Activated CD4-positive, alpha-beta memory T cell treated with anti-CD3 and anti-CD28 coated beads, Interleukin-2, amount 10 ng/mL, durations not matched to agents 7 days and 5 days (primary cell): ENCODE results near the gene ZNF587B. TPM values are rescaled to one million over a fixed set of nuclear protein-coding genes. Genes with fewer than 3 reads are reported as not detected.
A peak's percentile ranks its signal among the peaks of the same experiment; 100 is the strongest.
"Not testable (repeated sequence)": the region's sequence is repeated elsewhere in the genome, so short reads cannot be mapped to it uniquely, and the experiment has no call there.

Experiments used
- CTCF ChIA-PET: fragments of 350-600 bp; sonication (Branson Sonifier 250); formaldehyde crosslinking; loops from one replicate; lab custom pipeline; 2021; ENCODE audit warnings: antibody characterized with exemption, inconsistent platforms; lab: Charles Lee
- POLR2A ChIA-PET: fragments of 350-600 bp; sonication (Branson Sonifier 250); formaldehyde crosslinking; loops from one replicate; lab custom pipeline; 2021; ENCODE audit warnings: antibody characterized with exemption; lab: Charles Lee
- DNase-seq: peaks from one replicate; pipeline ENCODE4 v3.0.0-alpha.2; 2020
- H3K27ac Mint-ChIP-seq: one replicate; pipeline ENCODE4 v1.8.0; 2021; ENCODE audit warnings: mild to moderate bottlenecking, mixed read lengths
- H3K27me3 Mint-ChIP-seq: one replicate; pipeline ENCODE4 v1.8.0; 2021; ENCODE audit warnings: mixed read lengths
- H3K36me3 Mint-ChIP-seq: one replicate; pipeline ENCODE4 v1.8.0; 2021; ENCODE audit warnings: low read depth, mixed read lengths
- H3K4me1 Mint-ChIP-seq: one replicate; pipeline ENCODE4 v1.8.0; 2021; ENCODE audit warnings: mixed read lengths
- H3K4me3 Mint-ChIP-seq: one replicate; pipeline ENCODE4 v1.8.0; 2021; ENCODE audit warnings: mild to moderate bottlenecking, mixed read lengths
- H3K9me3 Mint-ChIP-seq: one replicate; pipeline ENCODE4 v1.8.0; 2021; ENCODE audit warnings: mixed read lengths
- total RNA-seq, 2 experiments: library from RNA; stranded (reverse); gene quantifications; one replicate each; pipeline ENCODE4 v1.2.3, GENCODE V29; 2021

The ZNF587B gene
- total RNA-seq, 2 experiments from 2014 or later = 14.0 to 14.6 TPM

- H3K9me3 Mint-ChIP-seq, H3K27me3 Mint-ChIP-seq, DNase-seq, POLR2A ChIA-PET, H3K27ac Mint-ChIP-seq, CTCF ChIA-PET, H3K4me3 Mint-ChIP-seq: not testable (repeated sequence)
- H3K36me3 Mint-ChIP-seq = peaks cover 73% of the 10 kb centered on the region
- H3K4me1 Mint-ChIP-seq = peaks cover 54% of the 10 kb centered on the region
These were observed 6.9 kb upstream of the ZNF587B start for GRCh38 chr19:57823155-57823554.

DNA sequence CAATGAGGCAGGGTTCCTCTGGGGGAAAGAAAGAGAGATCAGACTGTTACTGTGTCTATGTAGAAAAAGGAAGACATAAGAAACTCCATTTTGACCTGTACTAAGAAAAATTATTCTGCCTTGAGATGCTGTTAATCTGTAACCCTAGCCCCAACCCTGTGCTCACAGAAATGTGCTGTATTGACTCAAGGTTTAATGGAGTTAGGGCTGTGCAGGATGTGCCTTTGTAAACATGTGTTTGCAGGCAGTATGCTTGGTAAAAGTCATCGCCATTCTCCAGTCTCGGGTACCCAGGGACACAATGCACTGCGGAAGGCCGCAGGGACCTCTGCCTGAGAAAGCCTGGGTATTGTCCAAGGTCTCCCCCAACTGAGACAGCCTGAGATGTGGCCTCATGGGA, 6.5 kb upstream of the ZNF587B start:
- DNase-seq, POLR2A ChIA-PET, H3K27ac Mint-ChIP-seq, H3K27me3 Mint-ChIP-seq, CTCF ChIA-PET, H3K9me3 Mint-ChIP-seq, H3K4me3 Mint-ChIP-seq: not testable (repeated sequence)
- H3K36me3 Mint-ChIP-seq = peaks cover 74% of the 10 kb centered on the region
- peaks cover 50% of the 10 kb centered on the region for H3K4me1 Mint-ChIP-seq

DNA sequence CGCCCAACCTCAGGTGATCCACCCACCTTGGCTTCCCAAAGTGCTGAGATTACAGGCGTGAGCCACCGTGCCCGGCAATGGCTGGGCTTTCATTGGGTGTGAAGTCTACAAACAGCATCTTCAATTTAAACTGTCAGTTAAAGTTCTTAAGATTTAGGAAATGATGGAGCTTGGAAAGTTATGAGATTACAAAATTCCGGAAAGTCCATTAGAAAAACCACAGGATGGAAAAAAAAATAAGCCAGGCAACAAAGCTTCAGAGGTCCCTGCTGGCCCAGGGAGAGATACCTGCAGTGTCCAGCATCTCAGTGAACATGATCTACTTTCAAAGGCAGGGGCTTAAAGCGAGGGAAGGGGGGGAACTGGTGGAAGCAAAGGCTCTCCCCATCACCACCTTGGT, 4.6 kb upstream of the ZNF587B start:
- peaks cover 9% of the 10 kb centered on the region for H3K9me3 Mint-ChIP-seq
- H3K36me3 Mint-ChIP-seq = peaks cover 82% of the 10 kb centered on the region
- DNase-seq = no peak
- H3K4me3 Mint-ChIP-seq = no peak overlapping the region
- H3K27ac Mint-ChIP-seq = no peak overlapping the region
- ChIA-PET POLR2A (no interaction called here), CTCF (interaction anchor here (0.7 kb wide), 1 partner anchor 111 kb away, joined by 3 read pairs; no protein-coding TSS in a partner anchor)
- H3K27me3 Mint-ChIP-seq = no peaks in the 10 kb centered on the region
- peaks cover 37% of the 10 kb centered on the region for H3K4me1 Mint-ChIP-seq

GRCh38 chr19:57829316-57829715, 783 bp upstream of the ZNF587B start:
- H3K9me3 Mint-ChIP-seq = peaks cover 9% of the 10 kb centered on the region
- no peak overlapping the region for H3K4me3 Mint-ChIP-seq
- no peak for DNase-seq
- no peak overlapping the region for H3K27ac Mint-ChIP-seq
- H3K36me3 Mint-ChIP-seq = peaks cover 61% of the 10 kb centered on the region
- ChIA-PET CTCF (no interaction called here), POLR2A (no interaction called here)
- H3K4me1 Mint-ChIP-seq = peaks cover 11% of the 10 kb centered on the region
- H3K27me3 Mint-ChIP-seq = no peaks in the 10 kb centered on the region

- H3K27ac Mint-ChIP-seq, POLR2A ChIA-PET, CTCF ChIA-PET, H3K4me3 Mint-ChIP-seq, DNase-seq, H3K9me3 Mint-ChIP-seq, H3K27me3 Mint-ChIP-seq: not testable (repeated sequence)
- peaks cover 13% of the 10 kb centered on the region for H3K4me1 Mint-ChIP-seq
- peaks cover 48% of the 10 kb centered on the region for H3K36me3 Mint-ChIP-seq
These were observed 6.9 kb downstream of the ZNF587B start for GRCh38 chr19:57836991-57837390.

DNA sequence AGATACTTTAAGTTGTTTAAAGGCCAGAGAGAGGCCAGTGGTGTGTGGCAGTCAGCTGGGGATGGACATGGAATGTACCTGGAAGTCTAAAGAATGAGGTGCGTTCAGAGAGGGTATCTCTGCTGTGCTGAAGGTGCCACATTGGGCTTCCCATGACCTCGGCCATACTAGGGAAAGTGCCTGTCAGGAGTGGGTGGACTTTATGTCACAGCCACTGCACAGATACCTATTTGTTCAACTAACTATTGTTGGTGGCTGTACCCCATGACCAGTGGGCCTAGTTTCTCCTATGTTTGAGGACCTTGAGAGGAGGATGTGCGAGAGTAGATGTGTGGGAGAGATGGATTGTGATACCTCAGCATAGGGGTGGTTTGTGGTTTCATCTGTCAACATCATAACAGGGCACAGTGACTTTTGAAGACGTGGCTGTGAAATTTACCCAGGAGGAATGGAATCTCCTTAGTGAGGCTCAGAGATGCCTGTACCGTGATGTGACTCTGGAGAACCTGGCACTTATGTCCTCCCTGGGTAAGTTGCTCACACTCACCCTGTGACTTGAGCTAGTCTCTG, 8.6 kb downstream of the ZNF587B start:
- CTCF ChIA-PET, H3K9me3 Mint-ChIP-seq, DNase-seq, H3K27me3 Mint-ChIP-seq, POLR2A ChIA-PET, H3K4me3 Mint-ChIP-seq: not testable (repeated sequence)
- peak overlapping the region; percentile 59 for H3K27ac Mint-ChIP-seq
- peaks cover 57% of the 10 kb centered on the region for H3K36me3 Mint-ChIP-seq
- H3K4me1 Mint-ChIP-seq = peaks cover 13% of the 10 kb centered on the region

- POLR2A ChIA-PET = no interaction called here
- no peak for DNase-seq
- peaks cover 16% of the 10 kb centered on the region for H3K4me1 Mint-ChIP-seq
- H3K27me3 Mint-ChIP-seq = no peaks in the 10 kb centered on the region
- H3K27ac Mint-ChIP-seq = no peak overlapping the region
- no peak overlapping the region for H3K4me3 Mint-ChIP-seq
- peaks cover 76% of the 10 kb centered on the region for H3K36me3 Mint-ChIP-seq
- CTCF ChIA-PET = no interaction called here
- no peaks in the 10 kb centered on the region for H3K9me3 Mint-ChIP-seq
These were observed 11.1 kb downstream of the ZNF587B start for GRCh38 chr19:57841122-57841763.

- POLR2A ChIA-PET = interaction anchor here (1.0 kb wide), 1 partner anchor 28 kb away, joined by 4 read pairs; no protein-coding TSS in a partner anchor
- CTCF ChIA-PET, H3K27ac Mint-ChIP-seq, H3K4me3 Mint-ChIP-seq, DNase-seq, H3K9me3 Mint-ChIP-seq, H3K27me3 Mint-ChIP-seq: not testable (repeated sequence)
- Mint-ChIP-seq H3K36me3 (peaks cover 70% of the 10 kb centered on the region), H3K4me1 (peaks cover 29% of the 10 kb centered on the region)
These were observed 17.1 kb downstream of the ZNF587B start for GRCh38 chr19:57847164-57847563.

DNA sequence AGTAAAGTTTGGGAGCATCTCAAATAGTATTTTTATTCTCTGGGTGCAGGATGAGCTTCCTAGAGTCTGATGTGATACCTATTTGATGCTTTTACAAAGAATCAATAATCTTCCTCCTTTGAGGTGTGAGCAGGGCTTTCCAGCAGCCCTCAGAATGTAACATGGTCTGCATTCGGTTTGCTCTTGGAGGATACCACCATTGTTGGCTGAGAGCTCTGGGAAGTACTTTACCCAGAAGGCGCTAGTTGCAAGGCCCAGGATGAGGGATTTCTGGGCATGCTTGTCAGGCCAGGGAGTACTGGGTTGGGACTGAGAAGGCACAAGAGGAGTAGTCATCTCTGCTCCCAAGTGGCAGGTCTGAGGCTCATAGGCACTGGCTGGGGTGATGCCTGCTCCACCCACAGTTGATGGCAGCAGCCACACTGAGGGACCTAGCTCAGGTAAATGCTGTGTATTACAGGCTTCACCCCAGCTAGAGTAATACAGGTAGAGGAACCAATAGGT, 19.1 kb downstream of the ZNF587B start:
- POLR2A ChIA-PET = interaction anchor here (0.6 to 2.4 kb wide), 9 partner anchors 29 to 299 kb away, joined by 3 to 14 read pairs (median 3); partner anchors contain the start of genes ZNF417, ZNF586 and ZNF776
- Mint-ChIP-seq H3K36me3 (peaks cover 72% of the 10 kb centered on the region), H3K4me3 (peak overlapping the region; percentile 96), H3K9me3 (peaks cover 17% of the 10 kb centered on the region), H3K27ac (peak overlapping the region; percentile 94), H3K4me1 (peaks cover 31% of the 10 kb centered on the region)
- H3K27me3 Mint-ChIP-seq, DNase-seq: not testable (repeated sequence)
- CTCF ChIA-PET = interaction anchor here (1.8 kb wide), 1 partner anchor 30 kb away, joined by 4 read pairs; no protein-coding TSS in a partner anchor

GRCh38 chr19:57849666-57850473, 19.8 kb downstream of the ZNF587B start, which contains the start of gene ZNF587:
Gene ZNF587 (plus strand): TSS chr19:57849859. CDS start chr19:57850039, 180 bp downstream.
- Mint-ChIP-seq H3K27ac (peak within 1 kb of the TSS; percentile 94), H3K36me3 (peaks cover 72% of the 10 kb centered on the region), H3K4me1 (peaks cover 31% of the 10 kb centered on the region), H3K9me3 (peaks cover 17% of the 10 kb centered on the region), H3K4me3 (peak within 1 kb of the TSS; percentile 96)
- H3K27me3 Mint-ChIP-seq = not testable (repeated sequence)
- CTCF ChIA-PET = interaction anchor here (0.6 to 1.8 kb wide), 2 partner anchors 31 to 703 kb away, joined by 4 read pairs; no protein-coding TSS in a partner anchor
- DNase-seq = peak; percentile 81
- POLR2A ChIA-PET = interaction anchor here (0.6 to 2.4 kb wide), 13 partner anchors 14 to 476 kb away, joined by 3 to 14 read pairs (median 3); partner anchors contain the start of genes ZNF417, ZNF552, ZNF586 and ZNF776

- H3K27ac Mint-ChIP-seq = peak overlapping the region; percentile 94
- peak; percentile 32 for DNase-seq
- ChIA-PET POLR2A (interaction anchor here (0.6 to 2.4 kb wide), 7 partner anchors 13 to 475 kb away, joined by 3 to 14 read pairs (median 4); partner anchors contain the start of genes ZNF417, ZNF552 and ZNF586), CTCF (interaction anchor here (0.6 to 1.5 kb wide), 2 partner anchors 31 to 703 kb away, joined by 3 to 4 read pairs; no protein-coding TSS in a partner anchor)
- H3K4me3 Mint-ChIP-seq = peak overlapping the region; percentile 96
- H3K36me3 Mint-ChIP-seq = peaks cover 73% of the 10 kb centered on the region
- H3K4me1 Mint-ChIP-seq = peaks cover 31% of the 10 kb centered on the region
- peaks cover 17% of the 10 kb centered on the region for H3K9me3 Mint-ChIP-seq
- no peaks in the 10 kb centered on the region for H3K27me3 Mint-ChIP-seq
These were observed 20.5 kb downstream of the ZNF587B start for GRCh38 chr19:57850553-57851017.
